ENCODE results near the gene ISL2.

GRCh38 chr15:76328958-76329357, 7.6 kb upstream of the ISL2 start:
- TF ChIP-seq, protein P1, sequence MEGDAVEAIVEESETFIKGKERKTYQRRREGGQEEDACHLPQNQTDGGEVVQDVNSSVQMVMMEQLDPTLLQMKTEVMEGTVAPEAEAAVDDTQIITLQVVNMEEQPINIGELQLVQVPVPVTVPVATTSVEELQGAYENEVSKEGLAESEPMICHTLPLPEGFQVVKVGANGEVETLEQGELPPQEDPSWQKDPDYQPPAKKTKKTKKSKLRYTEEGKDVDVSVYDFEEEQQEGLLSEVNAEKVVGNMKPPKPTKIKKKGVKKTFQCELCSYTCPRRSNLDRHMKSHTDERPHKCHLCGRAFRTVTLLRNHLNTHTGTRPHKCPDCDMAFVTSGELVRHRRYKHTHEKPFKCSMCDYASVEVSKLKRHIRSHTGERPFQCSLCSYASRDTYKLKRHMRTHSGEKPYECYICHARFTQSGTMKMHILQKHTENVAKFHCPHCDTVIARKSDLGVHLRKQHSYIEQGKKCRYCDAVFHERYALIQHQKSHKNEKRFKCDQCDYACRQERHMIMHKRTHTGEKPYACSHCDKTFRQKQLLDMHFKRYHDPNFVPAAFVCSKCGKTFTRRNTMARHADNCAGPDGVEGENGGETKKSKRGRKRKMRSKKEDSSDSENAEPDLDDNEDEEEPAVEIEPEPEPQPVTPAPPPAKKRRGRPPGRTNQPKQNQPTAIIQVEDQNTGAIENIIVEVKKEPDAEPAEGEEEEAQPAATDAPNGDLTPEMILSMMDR (IDR thresholded peaks at IDR 0.05) = no peak
- TF ChIP-seq POLR2AphosphoS5 (IDR thresholded peaks at IDR 0.05; ENCODE audit: insufficient read depth in 1 of 2, low read depth in 1 of 2) = no peak
- no peak for TF ChIP-seq POLR2A (IDR thresholded peaks at IDR 0.05)
